GM10248 (cell line): Measurements from ENCODE around the gene C2CD4A.
A peak's percentile ranks its signal among the peaks of the same experiment; 100 is the strongest.

ENCODE experiments used
- CTCF ChIA-PET: fragments of 300-600 bp; sonication (Branson Sonifier 250); formaldehyde crosslinking; extraction: SDS; loops from one replicate; lab custom pipeline; 2021; ENCODE audit warnings: antibody characterized with exemption; lab: Yijun Ruan, JAX
- POLR2A ChIA-PET: fragments of 350-650 bp; sonication (Branson Sonifier 250); formaldehyde crosslinking; extraction: SDS; loops from one replicate; lab custom pipeline; 2020; ENCODE audit warnings: antibody characterized with exemption; lab: Yijun Ruan, JAX
- DNase-seq: peaks from one replicate; pipeline ENCODE4 v3.0.0; 2012; ENCODE audit errors: extremely low spot score
- CTCF ChIP-seq: IDR thresholded peaks from 2 replicates; pipeline ENCODE4 v1.5.1; 2012; ENCODE audit warnings: mild to moderate bottlenecking, low read depth; ENCODE audit errors: extremely low read depth, missing control alignments, control extremely low read depth

The C2CD4A gene

GRCh38 chr15:62052713-62053112 is 14.1 kb upstream of the C2CD4A start:
- POLR2A ChIA-PET: no interaction called here
- TF ChIP-seq CTCF: no peak
- peak; percentile 20 for DNase-seq
- CTCF ChIA-PET: interaction anchor here (1.0 to 1.5 kb wide), 3 partner anchors 8 to 21 kb away, joined by 3 to 4 read pairs (median 3); partner anchors contain the start of gene VPS13C

GRCh38 chr15:62053439-62054085 is 13.2 kb upstream of the C2CD4A start:
- no peak for TF ChIP-seq CTCF
- ChIA-PET CTCF (interaction anchor here (1.3 kb wide), 1 partner anchor 22 kb away, joined by 3 read pairs; no protein-coding TSS in a partner anchor), POLR2A (no interaction called here)
- no peak for DNase-seq

GRCh38 chr15:62054979-62055378 is 11.8 kb upstream of the C2CD4A start:
- ChIA-PET CTCF (no interaction called here), POLR2A (no interaction called here)
- DNase-seq: no peak
- TF ChIP-seq CTCF: no peak

GRCh38 chr15:62057341-62057980 is 9.3 kb upstream of the C2CD4A start:
- no peak for DNase-seq
- ChIA-PET POLR2A (no interaction called here), CTCF (no interaction called here)
- no peak for TF ChIP-seq CTCF

- POLR2A ChIA-PET: no interaction called here
- CTCF ChIA-PET: interaction anchor here (1.0 kb wide), 2 partner anchors 10 to 213 kb away, joined by 3 read pairs; no protein-coding TSS in a partner anchor
- no peak for TF ChIP-seq CTCF
- no peak for DNase-seq
These were observed 8.3 kb upstream of the C2CD4A start for GRCh38 chr15:62058327-62059028.

- no peak for TF ChIP-seq CTCF
- ChIA-PET POLR2A (no interaction called here), CTCF (interaction anchor here (0.9 to 3.6 kb wide), 5 partner anchors 9 to 214 kb away, joined by 3 to 35 read pairs (median 3); no protein-coding TSS in a partner anchor)
- DNase-seq: no peak
These were observed 7.5 kb upstream of the C2CD4A start for GRCh38 chr15:62059108-62059815.
